ENCODE results near the gene SAE1. TPM values are rescaled to one million over a fixed set of nuclear protein-coding genes. Genes with fewer than 3 reads are reported as not detected.

Gene SAE1
- total RNA-seq, 4 donors from 2014 or later = 36.5 to 50.7 (median 49.2) TPM

DNA sequence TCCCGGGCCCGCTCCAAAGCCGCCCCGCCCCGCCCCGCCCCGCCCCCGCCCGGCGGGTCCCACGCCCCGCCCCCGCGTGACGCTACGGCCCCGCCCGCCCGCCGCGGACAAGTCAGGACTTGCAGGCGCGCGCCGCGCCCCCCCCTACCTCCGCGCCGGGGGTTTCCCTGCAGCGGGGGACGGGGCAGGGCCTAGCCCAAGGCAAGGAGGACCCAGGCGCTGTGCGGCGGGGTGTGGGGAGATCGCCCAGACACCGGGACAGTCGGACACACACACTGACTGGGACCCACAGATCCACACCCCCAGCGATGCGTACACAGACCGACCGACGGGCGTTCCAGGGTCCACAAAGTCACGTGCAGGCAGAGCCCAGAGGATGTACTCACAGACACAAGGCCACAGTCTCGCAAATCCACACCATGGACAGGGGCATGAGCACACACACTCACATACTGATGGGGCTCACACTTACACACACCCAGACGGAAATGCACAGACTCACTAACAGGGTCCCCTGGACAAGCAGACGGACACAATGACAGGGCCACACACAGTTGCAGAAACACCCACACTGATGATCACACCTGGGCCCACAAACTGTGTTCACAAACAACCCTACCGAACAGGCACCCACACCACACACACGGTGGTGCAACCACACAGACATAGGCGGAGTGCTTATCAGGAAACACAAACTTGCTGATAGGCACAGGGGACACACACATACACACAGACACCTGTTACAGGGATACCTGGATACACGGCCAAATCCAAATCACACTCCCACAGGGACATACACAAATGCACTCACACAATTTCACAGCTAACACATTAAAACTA is 100.8 kb downstream of the SAE1 start:
- TF ChIP-seq, protein P1, sequence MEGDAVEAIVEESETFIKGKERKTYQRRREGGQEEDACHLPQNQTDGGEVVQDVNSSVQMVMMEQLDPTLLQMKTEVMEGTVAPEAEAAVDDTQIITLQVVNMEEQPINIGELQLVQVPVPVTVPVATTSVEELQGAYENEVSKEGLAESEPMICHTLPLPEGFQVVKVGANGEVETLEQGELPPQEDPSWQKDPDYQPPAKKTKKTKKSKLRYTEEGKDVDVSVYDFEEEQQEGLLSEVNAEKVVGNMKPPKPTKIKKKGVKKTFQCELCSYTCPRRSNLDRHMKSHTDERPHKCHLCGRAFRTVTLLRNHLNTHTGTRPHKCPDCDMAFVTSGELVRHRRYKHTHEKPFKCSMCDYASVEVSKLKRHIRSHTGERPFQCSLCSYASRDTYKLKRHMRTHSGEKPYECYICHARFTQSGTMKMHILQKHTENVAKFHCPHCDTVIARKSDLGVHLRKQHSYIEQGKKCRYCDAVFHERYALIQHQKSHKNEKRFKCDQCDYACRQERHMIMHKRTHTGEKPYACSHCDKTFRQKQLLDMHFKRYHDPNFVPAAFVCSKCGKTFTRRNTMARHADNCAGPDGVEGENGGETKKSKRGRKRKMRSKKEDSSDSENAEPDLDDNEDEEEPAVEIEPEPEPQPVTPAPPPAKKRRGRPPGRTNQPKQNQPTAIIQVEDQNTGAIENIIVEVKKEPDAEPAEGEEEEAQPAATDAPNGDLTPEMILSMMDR (IDR thresholded peaks at IDR 0.05) = no peak
- DNase-seq (ENCODE audit: low spot score) (peak; percentile 69), ATAC-seq (ENCODE audit: low FRiP score) (peak; percentile 57)

GRCh38 chr19:47232422-47233211 is 102.0 kb downstream of the SAE1 start:
- DNase-seq (ENCODE audit: low spot score) (no peak), ATAC-seq (ENCODE audit: low FRiP score) (no peak)

GRCh38 chr19:47236072-47236675 is 105.5 kb downstream of the SAE1 start:
- ATAC-seq (ENCODE audit: low FRiP score) (no peak), DNase-seq (ENCODE audit: low spot score) (no peak)
- TF ChIP-seq, protein P1 (IDR thresholded peaks at IDR 0.05) = no peak

More at GRCh38 chr19:47232422-47233211, 102.0 kb downstream of the SAE1 start:
- TF ChIP-seq, protein P1 (IDR thresholded peaks at IDR 0.05) = no peak

GRCh38 chr19:47239152-47239551 is 108.5 kb downstream of the SAE1 start:
- ATAC-seq (ENCODE audit: low FRiP score) (no peak), DNase-seq (ENCODE audit: low spot score) (no peak)
- TF ChIP-seq, protein P1 (IDR thresholded peaks at IDR 0.05) = no peak

DNA sequence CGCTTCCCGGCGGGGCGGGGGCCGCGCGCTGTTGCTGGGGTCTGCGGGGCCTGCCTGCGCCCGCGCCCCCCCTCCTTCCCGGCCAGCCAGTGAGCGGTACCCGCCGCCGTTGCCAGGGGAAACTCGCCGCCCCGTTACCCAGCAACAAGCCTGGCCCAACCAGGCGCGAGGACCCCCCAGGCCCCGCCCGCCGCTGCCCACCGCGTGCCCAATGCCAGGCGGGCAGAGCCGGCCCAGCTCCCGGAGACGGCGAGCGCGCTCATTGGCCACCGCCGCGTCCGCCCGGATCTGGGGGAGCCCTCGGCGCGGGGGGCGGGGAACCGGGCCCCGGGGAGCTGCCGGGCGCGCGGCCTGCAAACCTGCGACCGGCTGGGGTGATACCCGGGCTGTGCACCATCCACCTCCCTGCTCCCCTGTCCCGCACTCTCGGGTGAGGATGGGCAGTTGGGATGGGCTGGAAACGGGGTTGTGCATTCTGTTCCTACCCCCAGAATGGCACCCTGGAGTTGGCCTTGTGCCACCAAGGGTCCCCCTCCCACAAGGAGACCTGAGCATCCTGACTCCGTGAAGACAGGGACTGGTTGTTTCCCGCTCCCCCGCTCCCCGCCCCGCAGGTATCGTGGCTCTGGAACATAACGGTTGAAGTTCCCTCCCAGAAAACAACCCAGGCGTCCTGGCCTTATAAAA is 109.1 kb downstream of the SAE1 start:
- DNase-seq (ENCODE audit: low spot score) (no peak), ATAC-seq (ENCODE audit: low FRiP score) (no peak)
- TF ChIP-seq, protein P1 (IDR thresholded peaks at IDR 0.05) = no peak

GRCh38 chr19:47240556-47240955 is 109.9 kb downstream of the SAE1 start:
- DNase-seq (ENCODE audit: low spot score) (no peak), ATAC-seq (ENCODE audit: low FRiP score) (no peak)
- TF ChIP-seq, protein P1 (IDR thresholded peaks at IDR 0.05) = no peak
